CD14-positive monocyte (primary cell): ENCODE results near the gene SPAG17. TPM values are rescaled to one million over a fixed set of nuclear protein-coding genes. Genes with fewer than 3 reads are reported as not detected.

Source experiments
- DNase-seq, 3 donors: peaks; one replicate each; pipeline ENCODE4 v3.0.0-alpha.2; 2011 to 2022
- H2AFZ ChIP-seq: 2 replicates; pipeline ENCODE4 v1.6.0; 2012; ENCODE audit warnings: mild to moderate bottlenecking, low read depth, low read length, inconsistent platforms; ENCODE audit not compliant: insufficient read depth, poor library complexity, severe bottlenecking
- H3K27ac ChIP-seq, 2 donors: 1 replicate in 1 of 2; 2 replicates in 1 of 2; pipeline ENCODE4 v1.5.1; 2012 to 2013; ENCODE audit warnings: low read length in 2 of 2, control low read depth in 1 of 2, inconsistent platforms in 1 of 2, low read depth in 1 of 2, mild to moderate bottlenecking in 1 of 2
- H3K27me3 ChIP-seq, 2 donors: one replicate each; pipeline versions ENCODE4 v1.6.0 to v1.6.1; 2011 to 2013; ENCODE audit warnings: low read length in 2 of 2; ENCODE audit not compliant: control insufficient read depth in 2 of 2, insufficient read depth in 2 of 2
- H3K36me3 ChIP-seq, 2 donors: replicated peaks in 1 of 2; 1 replicate in 1 of 2; 2 replicates in 1 of 2; pipeline versions ENCODE4 v1.5.1 to v1.6.1; 2012 to 2013; ENCODE audit warnings: low read length in 2 of 2, control low read depth in 1 of 2, inconsistent platforms in 1 of 2, mild to moderate bottlenecking in 1 of 2; ENCODE audit not compliant: insufficient read depth in 2 of 2, control insufficient read depth in 1 of 2
- H3K4me1 ChIP-seq, 2 donors: 1 replicate in 1 of 2; 2 replicates in 1 of 2; pipeline versions ENCODE4 v1.5.1 to v1.6.1; 2012 to 2013; ENCODE audit warnings: low read length in 2 of 2, control low read depth in 1 of 2, inconsistent platforms in 1 of 2, mild to moderate bottlenecking in 1 of 2, moderate library complexity in 1 of 2; ENCODE audit not compliant: insufficient read depth in 2 of 2, control insufficient read depth in 1 of 2
- H3K4me2 ChIP-seq: replicated peaks from 2 replicates; pipeline ENCODE3; 2012; ENCODE audit warnings: low read length, moderate library complexity, mild to moderate bottlenecking; ENCODE audit not compliant: poor library complexity, severe bottlenecking; ENCODE audit errors: extremely low read depth
- H3K4me3 ChIP-seq, 3 experiments: fragments of 200-600 bp in 1 of 3; sonication (generic) in 1 of 3; replicated peaks in 1 of 3; 1 replicate in 2 of 3; 2 replicates in 1 of 3; pipeline ENCODE4 v1.5.1; 2011 to 2013; ENCODE audit warnings: low read length in 3 of 3, mild to moderate bottlenecking in 3 of 3, control low read depth in 2 of 3, low read depth in 2 of 3, inconsistent platforms in 1 of 3, moderate library complexity in 1 of 3
- H3K79me2 ChIP-seq: 2 replicates; pipeline ENCODE4 v1.6.0; 2012; ENCODE audit warnings: mild to moderate bottlenecking, control low read depth, inconsistent platforms, low read length, moderate library complexity; ENCODE audit not compliant: insufficient read depth
- H3K9ac ChIP-seq: 2 replicates; pipeline ENCODE4 v1.6.0; 2017; ENCODE audit warnings: low read length, mild to moderate bottlenecking; ENCODE audit not compliant: insufficient read depth, poor library complexity, severe bottlenecking
- H3K9me3 ChIP-seq, 2 donors: replicated peaks in 1 of 2; 1 replicate in 1 of 2; 2 replicates in 1 of 2; pipeline versions ENCODE4 v1.5.1 to v1.6.1; 2012 to 2013; ENCODE audit warnings: low read length in 2 of 2, control low read depth in 1 of 2; ENCODE audit not compliant: control insufficient read depth in 1 of 2, insufficient read depth in 1 of 2
- H4K20me1 ChIP-seq: 2 replicates; pipeline ENCODE4 v1.6.0; 2012; ENCODE audit warnings: mild to moderate bottlenecking, low read length, control low read depth, moderate library complexity; ENCODE audit not compliant: insufficient read depth
- H3K27ac Mint-ChIP-seq, 7 donors: one replicate each; pipeline ENCODE4 v1.8.0; 2020; ENCODE audit warnings: mild to moderate bottlenecking in 7 of 7, mixed read lengths in 7 of 7, moderate library complexity in 6 of 7, inconsistent platforms in 2 of 7
- H3K27me3 Mint-ChIP-seq, 3 donors: one replicate each; pipeline ENCODE4 v1.8.0; 2021 to 2022; ENCODE audit warnings: low read depth in 3 of 3, mild to moderate bottlenecking in 3 of 3, mixed read lengths in 3 of 3, moderate library complexity in 3 of 3, inconsistent platforms in 1 of 3
- H3K36me3 Mint-ChIP-seq, 2 donors: one replicate each; pipeline ENCODE4 v1.8.0; 2020; ENCODE audit warnings: mixed read lengths in 2 of 2, inconsistent platforms in 1 of 2, mild to moderate bottlenecking in 1 of 2
- H3K4me1 Mint-ChIP-seq: one replicate; pipeline ENCODE4 v1.8.0; 2020; ENCODE audit warnings: mild to moderate bottlenecking, mixed read lengths
- H3K4me3 Mint-ChIP-seq, 2 donors: one replicate each; pipeline ENCODE4 v1.8.0; 2020; ENCODE audit warnings: mild to moderate bottlenecking in 2 of 2, mixed read lengths in 2 of 2, moderate library complexity in 1 of 2
- H3K9me3 Mint-ChIP-seq, 7 donors: one replicate each; pipeline ENCODE4 v1.8.0; 2020 to 2022; ENCODE audit warnings: mixed read lengths in 7 of 7, mild to moderate bottlenecking in 6 of 7, moderate library complexity in 6 of 7, inconsistent platforms in 2 of 7
- WGBS: methylation state at CpG from one replicate; pipeline ENCODE4 v1.1.5; 2013; ENCODE audit warnings: missing lambda C conversion rate; ENCODE audit not compliant: insufficient coverage; 5-methylcytosine and 5-hydroxymethylcytosine counted together
- intact Hi-C, 2 donors: fragments of 100-400 bp; cut with micrococcal nuclease; formaldehyde crosslinking; loops; one replicate each; pipeline versions ENCODE4 v1.15.0 to v1.15.1; 2023
- polyA plus RNA-seq, 3 donors: library from polyadenylated mRNA; depleted of rRNA in 1 of 3; unstranded in 2 of 3; stranded (reverse) in 1 of 3; fragments of 300-500 nt in 2 of 3; fragments of >200 nt in 1 of 3; fragmentation: Illumina TruSeq in 2 of 3; gene quantifications; 1 replicate in 2 of 3; 2 replicates in 1 of 3; pipeline ENCODE4 v1.2.3, GENCODE V29; 2012 to 2021
- TF ChIP-seq, protein P1 (sequence below): fragments of 200-600 bp; IDR thresholded peaks from one replicate; pipeline ENCODE4 v1.8.0; 2022; ENCODE audit warnings: antibody characterized with exemption, mild to moderate bottlenecking

Gene SPAG17
- polyA plus RNA-seq, 3 donors, result 0.26 to 0.87 (median 0.68) TPM

DNA sequence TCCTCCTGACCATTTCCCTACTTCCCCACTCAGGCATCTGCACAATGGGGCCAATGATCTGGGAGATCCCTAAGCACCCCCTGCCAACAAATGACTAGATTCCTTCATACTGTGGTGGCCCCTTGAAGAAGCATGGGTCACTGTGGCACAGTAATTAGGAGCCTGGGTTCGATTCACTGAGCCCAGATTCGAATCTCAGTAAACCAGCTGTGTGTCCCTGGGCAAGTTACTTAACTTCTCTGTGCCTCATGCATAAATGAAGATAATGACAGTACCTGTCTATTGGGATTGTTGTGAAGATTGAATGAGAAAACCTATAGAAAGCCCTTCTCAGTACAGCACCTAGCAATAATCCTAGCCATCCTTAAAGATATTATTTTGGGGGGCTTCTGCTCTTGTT lies 27.5 kb downstream of the SPAG17 start:
- Histone ChIP-seq H3K4me2 (no peak overlapping the region), H3K79me2 (no peaks in the 10 kb centered on the region), H3K27me3 (no peaks in the 10 kb centered on the region), H3K9ac (no peak overlapping the region), H3K4me1 (no peaks in the 10 kb centered on the region), H4K20me1 (no peaks in the 10 kb centered on the region), H3K9me3 (no peaks in the 10 kb centered on the region), H3K4me3 (no peak overlapping the region), H3K27ac (no peak overlapping the region), H3K36me3 (no peaks in the 10 kb centered on the region), H2AFZ (no peak overlapping the region)
- H3K4me3 Mint-ChIP-seq, result no peak overlapping the region
- intact Hi-C loops, result loop anchor here in 1 of 2 donors (10.0 kb wide), 1 partner anchor 133 kb away; no protein-coding TSS in a partner anchor
- H3K27ac Mint-ChIP-seq, result no peak overlapping the region
- TF ChIP-seq, protein P1, sequence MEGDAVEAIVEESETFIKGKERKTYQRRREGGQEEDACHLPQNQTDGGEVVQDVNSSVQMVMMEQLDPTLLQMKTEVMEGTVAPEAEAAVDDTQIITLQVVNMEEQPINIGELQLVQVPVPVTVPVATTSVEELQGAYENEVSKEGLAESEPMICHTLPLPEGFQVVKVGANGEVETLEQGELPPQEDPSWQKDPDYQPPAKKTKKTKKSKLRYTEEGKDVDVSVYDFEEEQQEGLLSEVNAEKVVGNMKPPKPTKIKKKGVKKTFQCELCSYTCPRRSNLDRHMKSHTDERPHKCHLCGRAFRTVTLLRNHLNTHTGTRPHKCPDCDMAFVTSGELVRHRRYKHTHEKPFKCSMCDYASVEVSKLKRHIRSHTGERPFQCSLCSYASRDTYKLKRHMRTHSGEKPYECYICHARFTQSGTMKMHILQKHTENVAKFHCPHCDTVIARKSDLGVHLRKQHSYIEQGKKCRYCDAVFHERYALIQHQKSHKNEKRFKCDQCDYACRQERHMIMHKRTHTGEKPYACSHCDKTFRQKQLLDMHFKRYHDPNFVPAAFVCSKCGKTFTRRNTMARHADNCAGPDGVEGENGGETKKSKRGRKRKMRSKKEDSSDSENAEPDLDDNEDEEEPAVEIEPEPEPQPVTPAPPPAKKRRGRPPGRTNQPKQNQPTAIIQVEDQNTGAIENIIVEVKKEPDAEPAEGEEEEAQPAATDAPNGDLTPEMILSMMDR, result no peak
- no peaks in the 10 kb centered on the region for H3K9me3 Mint-ChIP-seq
- no peaks in the 10 kb centered on the region for H3K36me3 Mint-ChIP-seq
- no peak for DNase-seq
- 80% methylated on average over 1 of the region's 2 CpGs for WGBS
- H3K4me1 Mint-ChIP-seq, result no peaks in the 10 kb centered on the region
- H3K27me3 Mint-ChIP-seq, result peaks cover 2 to 7% (median 6%) of the 10 kb centered on the region in 3 donors

DNA sequence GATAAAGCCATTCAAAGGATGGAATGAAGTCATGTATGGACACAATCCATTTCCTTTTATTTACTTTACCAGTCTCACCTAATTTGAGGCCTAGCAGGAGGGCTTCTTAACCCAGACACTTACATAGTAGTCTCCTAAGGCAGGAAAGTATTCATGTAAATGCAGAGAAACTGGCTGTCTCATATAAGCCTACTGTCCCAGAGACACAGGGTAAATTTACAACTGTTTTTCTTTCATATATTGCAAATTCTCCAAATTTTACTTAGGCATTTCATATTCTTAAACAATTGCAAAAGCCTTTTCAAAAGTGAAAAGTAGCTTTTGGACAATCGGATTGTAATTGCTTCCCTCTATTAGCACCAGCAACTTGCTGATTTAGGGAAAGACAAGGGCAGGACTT lies 29.9 kb downstream of the SPAG17 start:
- no peak for DNase-seq
- TF ChIP-seq, protein P1, result no peak
- WGBS, result no CpG with 5 or more reads among the region's 1 CpG
- H3K27ac ChIP-seq, result no peak overlapping the region
- intact Hi-C loops, result loop anchor here in 1 of 2 donors (10.0 kb wide), 1 partner anchor 130 kb away; no protein-coding TSS in a partner anchor
- peaks cover 4 to 7% (median 6%) of the 10 kb centered on the region in 3 donors for H3K27me3 Mint-ChIP-seq
- no peak overlapping the region for H3K9ac ChIP-seq
- no peaks in the 10 kb centered on the region for H3K9me3 ChIP-seq
- no peak overlapping the region for H3K4me2 ChIP-seq
- H3K27me3 ChIP-seq, result no peaks in the 10 kb centered on the region
- H2AFZ ChIP-seq, result no peak overlapping the region
- H3K36me3 ChIP-seq, result no peaks in the 10 kb centered on the region
- H3K9me3 Mint-ChIP-seq, result no peaks in the 10 kb centered on the region
- H3K4me1 Mint-ChIP-seq, result no peaks in the 10 kb centered on the region
- no peaks in the 10 kb centered on the region for H4K20me1 ChIP-seq
- no peak overlapping the region for H3K4me3 ChIP-seq
- no peaks in the 10 kb centered on the region for H3K36me3 Mint-ChIP-seq
- H3K27ac Mint-ChIP-seq, result no peak overlapping the region
- no peak overlapping the region for H3K4me3 Mint-ChIP-seq
- H3K79me2 ChIP-seq, result no peaks in the 10 kb centered on the region
- H3K4me1 ChIP-seq, result no peaks in the 10 kb centered on the region
